Uterus (tissue), 4 donors: ENCODE measurements around the gene CAPRIN1. TPM values are rescaled to one million over a fixed set of nuclear protein-coding genes. Genes with fewer than 3 reads are reported as not detected.

Source experiments
- DNase-seq, 2 donors: peaks; one replicate each; pipeline ENCODE4 v3.0.0-alpha.2; 2019 to 2020
- H3K27ac ChIP-seq, 2 donors: fragments of 200-600 bp; sonication (generic); 1 replicate in 1 of 2; 2 replicates in 1 of 2; pipeline ENCODE4 v1.5.1; 2016 to 2018
- H3K27me3 ChIP-seq, 2 donors: fragments of 200-600 bp; sonication (generic); one replicate each; pipeline ENCODE4 v1.5.1; 2018 to 2019; ENCODE audit warnings: control low read depth in 1 of 2
- H3K36me3 ChIP-seq, 2 donors: fragments of 200-600 bp; sonication (generic); one replicate each; pipeline ENCODE4 v1.5.1; 2019; ENCODE audit warnings: control low read depth in 1 of 2
- H3K4me1 ChIP-seq, 2 donors: fragments of 200-600 bp; sonication (generic); one replicate each; pipeline ENCODE4 v1.5.1; 2018 to 2019; ENCODE audit warnings: control low read depth in 1 of 2
- H3K4me3 ChIP-seq, 2 donors: fragments of 200-600 bp; sonication (generic); 1 replicate in 1 of 2; 2 replicates in 1 of 2; pipeline ENCODE4 v1.5.1; 2018 to 2019; ENCODE audit warnings: mild to moderate bottlenecking in 1 of 2
- H3K9me3 ChIP-seq, 2 donors: fragments of 200-600 bp; sonication (generic); one replicate each; pipeline ENCODE4 v1.5.1; 2019; ENCODE audit warnings: control low read depth in 1 of 2
- POLR2A ChIP-seq, 2 donors: fragments of 450-650 bp; IDR thresholded peaks; one replicate each; pipeline ENCODE4 v1.6.1; 2016; ENCODE audit warnings: antibody characterized with exemption in 2 of 2, mild to moderate bottlenecking in 1 of 2, moderate library complexity in 1 of 2
- intact Hi-C: fragments of 100-400 bp; cut with DNase I; formaldehyde crosslinking; loops from one replicate; pipeline ENCODE4 v1.15.1; 2023; ENCODE audit warnings: low total_unique reads
- total RNA-seq, 4 donors: library from RNA; depleted of rRNA in 3 of 4; stranded (reverse); fragments of >200 nt in 3 of 4; gene quantifications; one replicate each; pipeline versions ENCODE4 v1.1.0 to v1.2.4, GENCODE V29; 2014 to 2023
- TF ChIP-seq, protein P1 (sequence below), 4 experiments: fragments of 200-600 bp in 2 of 4; fragments of 450-650 bp in 2 of 4; sonication (generic) in 2 of 4; IDR thresholded peaks; one replicate each; pipeline ENCODE4 v1.5.1; 2016 to 2019; ENCODE audit warnings: antibody characterized with exemption in 4 of 4, mild to moderate bottlenecking in 2 of 4, moderate library complexity in 1 of 4
- donor health status: DM: yes; HTN: yes; CAD: no.

CAPRIN1 gene
- total RNA-seq, 4 donors from 2014 or later = 118 to 252 (median 169) TPM

DNA sequence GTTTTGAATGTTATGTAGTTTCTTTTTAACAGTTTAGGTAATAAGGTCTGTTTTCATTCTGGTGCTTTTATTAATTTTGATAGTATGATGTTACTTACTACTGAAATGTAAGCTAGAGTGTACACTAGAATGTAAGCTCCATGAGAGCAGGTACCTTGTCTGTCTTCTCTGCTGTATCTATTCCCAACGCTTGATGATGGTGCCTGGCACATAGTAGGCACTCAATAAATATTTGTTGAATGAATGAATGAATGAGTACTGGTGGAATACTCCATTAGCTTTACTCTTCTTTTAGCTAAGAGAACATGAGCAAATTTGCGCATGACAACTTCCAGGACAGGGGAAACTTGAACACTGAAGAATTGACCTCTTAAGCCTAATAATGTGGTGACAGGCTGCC is 47.3 kb downstream of the CAPRIN1 start:
- no peak for DNase-seq
- Histone ChIP-seq H3K27me3 (no peaks in the 10 kb centered on the region), H3K4me1 (no peaks in the 10 kb centered on the region), H3K27ac (no peak overlapping the region), H3K4me3 (no peak overlapping the region), H3K36me3 (no peaks in the 10 kb centered on the region), H3K9me3 (no peaks in the 10 kb centered on the region)
- intact Hi-C loops = no loop called here
- TF ChIP-seq, protein P1, sequence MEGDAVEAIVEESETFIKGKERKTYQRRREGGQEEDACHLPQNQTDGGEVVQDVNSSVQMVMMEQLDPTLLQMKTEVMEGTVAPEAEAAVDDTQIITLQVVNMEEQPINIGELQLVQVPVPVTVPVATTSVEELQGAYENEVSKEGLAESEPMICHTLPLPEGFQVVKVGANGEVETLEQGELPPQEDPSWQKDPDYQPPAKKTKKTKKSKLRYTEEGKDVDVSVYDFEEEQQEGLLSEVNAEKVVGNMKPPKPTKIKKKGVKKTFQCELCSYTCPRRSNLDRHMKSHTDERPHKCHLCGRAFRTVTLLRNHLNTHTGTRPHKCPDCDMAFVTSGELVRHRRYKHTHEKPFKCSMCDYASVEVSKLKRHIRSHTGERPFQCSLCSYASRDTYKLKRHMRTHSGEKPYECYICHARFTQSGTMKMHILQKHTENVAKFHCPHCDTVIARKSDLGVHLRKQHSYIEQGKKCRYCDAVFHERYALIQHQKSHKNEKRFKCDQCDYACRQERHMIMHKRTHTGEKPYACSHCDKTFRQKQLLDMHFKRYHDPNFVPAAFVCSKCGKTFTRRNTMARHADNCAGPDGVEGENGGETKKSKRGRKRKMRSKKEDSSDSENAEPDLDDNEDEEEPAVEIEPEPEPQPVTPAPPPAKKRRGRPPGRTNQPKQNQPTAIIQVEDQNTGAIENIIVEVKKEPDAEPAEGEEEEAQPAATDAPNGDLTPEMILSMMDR (IDR thresholded peaks at IDR 0.05) = no peak

DNA sequence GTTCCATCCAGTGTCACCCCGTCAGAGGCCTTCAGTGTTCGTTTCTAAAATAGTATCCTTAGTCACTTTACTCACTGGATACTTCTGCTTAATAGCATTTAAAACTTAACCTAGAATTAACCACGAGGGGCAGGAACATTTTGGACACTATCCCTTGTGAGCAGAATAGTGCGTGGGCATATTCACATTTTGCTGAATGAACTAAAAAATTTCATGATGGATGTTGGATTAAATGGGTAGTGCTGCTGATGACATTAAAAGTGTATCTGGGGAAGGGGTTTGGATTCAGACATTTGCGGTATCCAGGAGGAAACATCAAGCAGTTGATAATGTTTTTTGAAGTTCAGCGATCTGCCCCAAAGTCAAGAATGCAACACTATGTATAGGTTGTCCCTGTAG is 53.1 kb downstream of the CAPRIN1 start:
- Histone ChIP-seq H3K27me3 (no peaks in the 10 kb centered on the region), H3K36me3 (no peaks in the 10 kb centered on the region), H3K27ac (peak overlapping the region; percentile 92 to 97), H3K9me3 (no peaks in the 10 kb centered on the region), H3K4me3 (peak overlapping the region; percentile 66 to 90), H3K4me1 (peaks cover 4 to 5% of the 10 kb centered on the region in 2 donors)
- no peak for TF ChIP-seq POLR2A (IDR thresholded peaks at IDR 0.05)
- TF ChIP-seq, protein P1 (IDR thresholded peaks at IDR 0.05) = no peak
- DNase-seq = no peak
- intact Hi-C loops = loop anchor here (5.0 kb wide), 1 partner anchor 52 kb away; the partner anchor contains the start of gene CAPRIN1

DNA sequence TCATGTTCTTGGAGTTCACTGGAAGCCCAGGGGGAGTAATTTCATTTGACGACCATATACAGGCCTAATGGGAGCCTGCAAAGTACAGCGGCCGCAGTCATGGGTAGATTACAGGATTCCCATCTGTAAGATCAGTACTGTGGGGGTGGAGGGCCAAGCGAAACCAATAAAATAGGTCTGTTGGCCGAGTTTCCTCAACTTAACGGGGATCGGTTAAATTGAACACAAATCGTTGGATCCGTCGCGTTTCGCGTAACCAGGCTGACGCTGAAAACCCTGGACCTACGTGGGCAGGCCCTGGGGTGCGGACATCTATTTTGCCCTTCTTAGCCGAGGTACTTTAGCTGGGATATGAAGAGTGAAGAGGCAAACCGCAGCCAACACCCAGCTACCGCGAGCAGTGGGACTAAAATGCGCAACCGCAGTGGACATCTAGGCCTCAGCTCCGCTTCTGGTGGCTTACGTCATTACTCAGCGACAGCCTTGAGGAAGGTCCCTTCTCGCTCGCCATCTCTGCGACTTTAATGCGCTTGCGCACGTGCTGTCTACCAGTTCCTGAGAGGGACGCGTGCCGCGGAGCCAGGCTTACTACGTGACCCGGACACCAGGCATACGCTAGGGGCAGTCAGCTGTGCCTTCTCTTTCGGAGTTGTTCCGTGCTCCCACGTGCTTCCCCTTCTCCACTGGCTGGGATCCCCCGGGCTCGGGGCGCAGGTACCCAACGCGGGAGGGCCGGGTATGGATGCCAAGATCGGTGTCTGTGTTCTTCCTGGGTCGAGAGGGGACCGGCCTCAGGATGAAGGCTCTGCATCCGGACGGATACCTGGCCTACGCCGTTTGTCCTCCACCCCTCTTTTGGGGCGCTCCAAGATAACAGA is 53.8 kb downstream of the CAPRIN1 start, which contains the start of gene NAT10:
Gene NAT10 (plus strand): TSS at position 551 of the 878 bp plus-strand sequence. CDS start 2,597 bp downstream, outside the sequence.
- Histone ChIP-seq H3K36me3 (no peaks in the 10 kb centered on the region), H3K27ac (peak within 1 kb of the TSS; percentile 92 to 97), H3K27me3 (no peaks in the 10 kb centered on the region), H3K9me3 (no peaks in the 10 kb centered on the region), H3K4me3 (peak within 1 kb of the TSS; percentile 66 to 90), H3K4me1 (peaks cover 4 to 5% of the 10 kb centered on the region in 2 donors)
- TF ChIP-seq, protein P1 (IDR thresholded peaks at IDR 0.05) = peak in 3 of 4 experiments; percentile 12 to 30 (median 23)
- peak; percentile 74 to 83 for TF ChIP-seq POLR2A (IDR thresholded peaks at IDR 0.05)
- DNase-seq = peak; percentile 97 to 98
- intact Hi-C loops = loop anchor here (5.0 kb wide), 1 partner anchor 53 kb away; the partner anchor contains the start of gene CAPRIN1

DNA sequence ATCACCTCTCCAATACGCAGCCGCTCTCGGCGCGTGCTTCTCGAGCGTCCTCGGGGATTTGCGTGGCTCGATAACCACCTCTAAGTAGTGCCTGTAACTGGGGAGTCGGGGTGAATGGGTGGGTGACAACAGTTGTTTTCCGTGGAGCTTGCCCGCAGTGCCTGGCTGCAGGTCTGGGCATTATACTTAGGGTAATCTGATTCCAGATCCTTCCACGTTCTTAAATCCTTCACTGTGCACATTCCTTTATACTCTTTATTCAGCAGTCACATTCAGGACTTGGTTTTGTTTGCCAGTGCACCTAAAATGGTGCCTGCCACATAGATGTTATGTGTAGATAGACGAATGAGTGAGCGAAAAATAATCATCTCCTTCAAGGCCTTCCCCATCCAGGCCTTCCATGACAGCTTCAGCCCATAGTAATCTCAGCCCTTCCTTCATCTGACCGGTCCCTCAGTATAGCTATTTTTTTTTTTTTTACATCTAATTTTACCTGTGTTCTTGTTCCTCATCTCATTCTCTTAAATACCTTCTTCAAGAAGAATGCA is 54.5 kb downstream of the CAPRIN1 start:
- Histone ChIP-seq H3K4me1 (peaks cover 4 to 5% of the 10 kb centered on the region in 2 donors), H3K27me3 (no peaks in the 10 kb centered on the region), H3K27ac (peak overlapping the region; percentile 92 to 97), H3K4me3 (peak overlapping the region; percentile 66 to 90), H3K36me3 (no peaks in the 10 kb centered on the region), H3K9me3 (no peaks in the 10 kb centered on the region)
- no peak for DNase-seq
- TF ChIP-seq, protein P1 (IDR thresholded peaks at IDR 0.05) = no peak
- TF ChIP-seq POLR2A (IDR thresholded peaks at IDR 0.05) = no peak
- intact Hi-C loops = loop anchor here (5.0 kb wide), 1 partner anchor 54 kb away; the partner anchor contains the start of gene CAPRIN1
